ENCODE results near the gene TTC23.

TTC23 gene

GRCh38 chr15:99099661-99100060 is 149.7 kb downstream of the TTC23 start:
- DNase-seq = no peak

- DNase-seq = no peak
Observed at GRCh38 chr15:99098991-99099390, 150.4 kb downstream of the TTC23 start.

GRCh38 chr15:99098426-99098825 is 151.0 kb downstream of the TTC23 start:
- DNase-seq = no peak

GRCh38 chr15:99097441-99098410 is 151.7 kb downstream of the TTC23 start:
- no peak for DNase-seq

GRCh38 chr15:99096894-99097426 is 152.4 kb downstream of the TTC23 start:
- DNase-seq = no peak

GRCh38 chr15:99096173-99096893 is 153.0 kb downstream of the TTC23 start:
- DNase-seq = no peak

- DNase-seq = no peak
Observed at GRCh38 chr15:99095626-99096025, 153.8 kb downstream of the TTC23 start.

GRCh38 chr15:99092554-99093172 is 156.7 kb downstream of the TTC23 start:
- DNase-seq = no peak

- no peak for DNase-seq
Observed at GRCh38 chr15:99090938-99091337, 158.4 kb downstream of the TTC23 start.

- DNase-seq = no peak
Observed at GRCh38 chr15:99090011-99090699, 159.2 kb downstream of the TTC23 start.

- no peak for DNase-seq
Observed at GRCh38 chr15:99087405-99087943, 161.9 kb downstream of the TTC23 start.

- no peak for DNase-seq
Observed at GRCh38 chr15:99086327-99086667, 163.1 kb downstream of the TTC23 start.

Data from COR-L47 (cell line).